ENCODE results near the gene CIAO3. TPM values are rescaled to one million over a fixed set of nuclear protein-coding genes. Genes with fewer than 3 reads are reported as not detected.

CIAO3 gene
- total and polyA plus RNA-seq, 10 of the 15 experiments (the other 5 are each of a cell fraction or from before 2014, with no cell fraction given) = 1.4 to 37.5 (median 30.8) TPM

DNA sequence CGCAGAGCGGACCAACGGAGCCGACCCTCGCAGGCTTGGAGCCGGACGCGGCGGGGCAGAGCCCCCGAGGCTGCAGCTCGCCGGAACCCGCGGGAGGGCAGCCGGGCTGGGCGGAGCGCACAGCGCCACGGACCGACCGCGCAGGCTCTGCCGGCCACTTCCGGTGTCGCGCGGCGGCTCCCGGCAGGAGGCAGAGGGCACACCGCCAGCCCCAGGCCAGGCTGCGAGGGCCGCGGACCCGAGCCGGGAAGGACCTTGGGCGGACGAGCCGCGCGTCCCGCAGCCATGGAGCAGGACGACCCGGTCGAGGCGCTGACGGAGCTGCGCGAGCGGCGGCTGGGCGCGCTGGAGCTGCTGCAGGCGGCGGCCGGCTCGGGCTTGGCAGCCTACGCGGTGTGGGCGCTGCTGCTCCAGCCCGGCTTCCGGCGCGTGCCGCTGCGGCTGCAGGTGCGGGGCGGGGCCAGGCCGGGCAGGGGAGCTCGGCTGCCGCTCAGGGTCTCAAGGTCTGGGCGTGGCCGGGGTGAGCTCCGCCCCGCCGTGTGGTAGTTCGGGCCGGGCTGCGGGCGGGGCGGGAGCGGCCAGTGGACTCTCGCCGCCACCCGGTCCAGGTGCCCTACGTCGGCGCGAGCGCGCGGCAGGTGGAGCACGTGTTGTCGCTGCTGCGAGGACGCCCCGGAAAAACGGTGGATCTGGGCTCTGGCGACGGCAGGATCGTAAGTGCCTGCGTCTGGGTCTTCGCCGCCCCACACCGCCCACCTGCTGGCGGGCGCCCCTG, 19.6 kb downstream of the CIAO3 start, which contains the start of gene ANTKMT (continued):
- no peak for TF ChIP-seq ATF7 (IDR thresholded peaks at IDR 0.05; ENCODE audit: low read depth)
- TF ChIP-seq, protein P1, sequence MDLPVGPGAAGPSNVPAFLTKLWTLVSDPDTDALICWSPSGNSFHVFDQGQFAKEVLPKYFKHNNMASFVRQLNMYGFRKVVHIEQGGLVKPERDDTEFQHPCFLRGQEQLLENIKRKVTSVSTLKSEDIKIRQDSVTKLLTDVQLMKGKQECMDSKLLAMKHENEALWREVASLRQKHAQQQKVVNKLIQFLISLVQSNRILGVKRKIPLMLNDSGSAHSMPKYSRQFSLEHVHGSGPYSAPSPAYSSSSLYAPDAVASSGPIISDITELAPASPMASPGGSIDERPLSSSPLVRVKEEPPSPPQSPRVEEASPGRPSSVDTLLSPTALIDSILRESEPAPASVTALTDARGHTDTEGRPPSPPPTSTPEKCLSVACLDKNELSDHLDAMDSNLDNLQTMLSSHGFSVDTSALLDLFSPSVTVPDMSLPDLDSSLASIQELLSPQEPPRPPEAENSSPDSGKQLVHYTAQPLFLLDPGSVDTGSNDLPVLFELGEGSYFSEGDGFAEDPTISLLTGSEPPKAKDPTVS (IDR thresholded peaks at IDR 0.05; ENCODE audit: low read depth, low read length) = no peak
- TF ChIP-seq CBX3 (IDR thresholded peaks at IDR 0.05; ENCODE audit: borderline replicate concordance, low read depth) = no peak
- no peak for TF ChIP-seq RFX5 (IDR thresholded peaks at IDR 0.05; ENCODE audit: low read depth, low read length)
- TF ChIP-seq SIN3A (IDR thresholded peaks at IDR 0.05; ENCODE audit: low read depth, low read length) = peak; percentile 81; the same call in 1 of the 2 replicates
- TF ChIP-seq MTA2 (IDR thresholded peaks at IDR 0.05; ENCODE audit: low read depth) = no peak
- peak; percentile 96 for TF ChIP-seq GATAD2B (conservative IDR thresholded peaks at IDR 0.05; ENCODE audit: low read depth)
- peak; percentile 94 to 99 for TF ChIP-seq BHLHE40 (IDR thresholded peaks at IDR 0.05; ENCODE audit: borderline replicate concordance in 1 of 2, low read depth in 2 of 2, low read length in 1 of 2)
- 0 out of 3 replicates have a peak, but pooled peaks have one; percentile 18 for TF ChIP-seq POU2F2 (IDR thresholded peaks at IDR 0.05; ENCODE audit: borderline replicate concordance, low read depth, low read length)
- TF ChIP-seq NR2C2 (IDR thresholded peaks at IDR 0.05; ENCODE audit: borderline replicate concordance, control insufficient read depth, insufficient read length, low read depth) = no peak
- no peak for TF ChIP-seq POLR2A (IDR thresholded peaks at IDR 0.05; ENCODE audit: low read depth, low read length)
- TF ChIP-seq MEF2A (IDR thresholded peaks at IDR 0.05; ENCODE audit: insufficient read depth, low read depth, low read length) = no peak
- TF ChIP-seq RCOR1 (conservative IDR thresholded peaks at IDR 0.05; ENCODE audit: low read depth, low read length) = 0 out of 2 replicates have a peak, but pooled peaks have one; percentile 47
- peak; percentile 37; the same call in 1 of the 2 replicates for TF ChIP-seq ESRRA (IDR thresholded peaks at IDR 0.05; ENCODE audit: low read length)
- TF ChIP-seq, protein P2, sequence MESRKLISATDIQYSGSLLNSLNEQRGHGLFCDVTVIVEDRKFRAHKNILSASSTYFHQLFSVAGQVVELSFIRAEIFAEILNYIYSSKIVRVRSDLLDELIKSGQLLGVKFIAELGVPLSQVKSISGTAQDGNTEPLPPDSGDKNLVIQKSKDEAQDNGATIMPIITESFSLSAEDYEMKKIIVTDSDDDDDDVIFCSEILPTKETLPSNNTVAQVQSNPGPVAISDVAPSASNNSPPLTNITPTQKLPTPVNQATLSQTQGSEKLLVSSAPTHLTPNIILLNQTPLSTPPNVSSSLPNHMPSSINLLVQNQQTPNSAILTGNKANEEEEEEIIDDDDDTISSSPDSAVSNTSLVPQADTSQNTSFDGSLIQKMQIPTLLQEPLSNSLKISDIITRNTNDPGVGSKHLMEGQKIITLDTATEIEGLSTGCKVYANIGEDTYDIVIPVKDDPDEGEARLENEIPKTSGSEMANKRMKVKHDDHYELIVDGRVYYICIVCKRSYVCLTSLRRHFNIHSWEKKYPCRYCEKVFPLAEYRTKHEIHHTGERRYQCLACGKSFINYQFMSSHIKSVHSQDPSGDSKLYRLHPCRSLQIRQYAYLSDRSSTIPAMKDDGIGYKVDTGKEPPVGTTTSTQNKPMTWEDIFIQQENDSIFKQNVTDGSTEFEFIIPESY (IDR thresholded peaks at IDR 0.05) = no peak
- TF ChIP-seq NR2F1 (conservative IDR thresholded peaks at IDR 0.05) = peak; percentile 86
- TF ChIP-seq, protein P3, sequence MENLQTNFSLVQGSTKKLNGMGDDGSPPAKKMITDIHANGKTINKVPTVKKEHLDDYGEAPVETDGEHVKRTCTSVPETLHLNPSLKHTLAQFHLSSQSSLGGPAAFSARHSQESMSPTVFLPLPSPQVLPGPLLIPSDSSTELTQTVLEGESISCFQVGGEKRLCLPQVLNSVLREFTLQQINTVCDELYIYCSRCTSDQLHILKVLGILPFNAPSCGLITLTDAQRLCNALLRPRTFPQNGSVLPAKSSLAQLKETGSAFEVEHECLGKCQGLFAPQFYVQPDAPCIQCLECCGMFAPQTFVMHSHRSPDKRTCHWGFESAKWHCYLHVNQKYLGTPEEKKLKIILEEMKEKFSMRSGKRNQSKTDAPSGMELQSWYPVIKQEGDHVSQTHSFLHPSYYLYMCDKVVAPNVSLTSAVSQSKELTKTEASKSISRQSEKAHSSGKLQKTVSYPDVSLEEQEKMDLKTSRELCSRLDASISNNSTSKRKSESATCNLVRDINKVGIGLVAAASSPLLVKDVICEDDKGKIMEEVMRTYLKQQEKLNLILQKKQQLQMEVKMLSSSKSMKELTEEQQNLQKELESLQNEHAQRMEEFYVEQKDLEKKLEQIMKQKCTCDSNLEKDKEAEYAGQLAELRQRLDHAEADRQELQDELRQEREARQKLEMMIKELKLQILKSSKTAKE (IDR thresholded peaks at IDR 0.05; ENCODE audit: low read depth, poor library complexity, severe bottlenecking) = no peak
- peak; percentile 77 for TF ChIP-seq BACH1 (IDR thresholded peaks at IDR 0.05; ENCODE audit: borderline replicate concordance)
- TF ChIP-seq PAX5 (IDR thresholded peaks at IDR 0.05; ENCODE audit: borderline replicate concordance, low read depth, low read length) = no peak
- TF ChIP-seq YY1 (IDR thresholded peaks at IDR 0.05; ENCODE audit: low read depth, low read length) = peak; percentile 72
- TF ChIP-seq NR2C1 (IDR thresholded peaks at IDR 0.05) = peak; percentile 56
- peak; percentile 45; the same call in 1 of the 2 replicates for TF ChIP-seq NFXL1 (IDR thresholded peaks at IDR 0.05; ENCODE audit: borderline replicate concordance)
- TF ChIP-seq TCF12 (IDR thresholded peaks at IDR 0.05; ENCODE audit: low read depth, low read length) = peak; percentile 62; the same call in 1 of the 2 replicates
- TF ChIP-seq, protein P4, sequence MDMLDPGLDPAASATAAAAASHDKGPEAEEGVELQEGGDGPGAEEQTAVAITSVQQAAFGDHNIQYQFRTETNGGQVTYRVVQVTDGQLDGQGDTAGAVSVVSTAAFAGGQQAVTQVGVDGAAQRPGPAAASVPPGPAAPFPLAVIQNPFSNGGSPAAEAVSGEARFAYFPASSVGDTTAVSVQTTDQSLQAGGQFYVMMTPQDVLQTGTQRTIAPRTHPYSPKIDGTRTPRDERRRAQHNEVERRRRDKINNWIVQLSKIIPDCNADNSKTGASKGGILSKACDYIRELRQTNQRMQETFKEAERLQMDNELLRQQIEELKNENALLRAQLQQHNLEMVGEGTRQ (IDR thresholded peaks at IDR 0.05; ENCODE audit: borderline replicate concordance, low read depth, low read length) = no peak
- no peak for TF ChIP-seq EP300 (IDR thresholded peaks at IDR 0.05; ENCODE audit: borderline replicate concordance in 1 of 2, control insufficient read depth in 1 of 2, low read depth in 2 of 2, low read length in 2 of 2)

All from GM12878 (cell line).